ENCODE data around the gene EEF1A2.

EEF1A2 gene

DNA sequence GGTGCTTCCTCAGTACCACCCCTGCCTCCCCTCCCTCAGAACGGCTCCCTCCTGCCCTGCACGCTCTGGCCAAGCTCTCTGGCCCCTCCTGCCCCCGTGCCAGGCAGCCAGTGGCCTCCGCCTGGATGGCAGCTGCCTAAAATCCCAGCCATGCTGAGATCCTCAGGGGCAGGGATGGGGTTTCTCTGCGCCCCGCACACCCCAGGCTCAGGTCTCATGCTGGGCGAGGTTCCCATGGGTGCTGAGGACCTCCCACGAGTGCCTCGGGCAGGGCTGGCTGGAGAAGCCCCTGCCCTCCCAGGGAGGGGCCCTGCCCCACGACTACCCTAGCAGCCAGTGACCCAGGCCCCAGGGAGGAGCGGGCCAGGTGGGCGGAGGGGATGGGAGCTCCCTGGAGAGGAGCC lies 35.5 kb upstream of the EEF1A2 start:
- in situ Hi-C loops (cut with HindIII; ENCODE audit: low pct_ligation_motif_present, low sequenced_read_pairs) = no loop called here
- no peaks in the 10 kb centered on the region for H3K27me3 ChIP-seq (replicated peaks)
- no peaks in the 10 kb centered on the region for H3K36me3 ChIP-seq (replicated peaks)
- DNase-seq = no peak
- no peak overlapping the region for H3K4me3 ChIP-seq (ENCODE audit: low read depth, low read length)
- no peak for TF ChIP-seq CTCF (IDR thresholded peaks at IDR 0.05; ENCODE audit: low read depth, low read length, missing control alignments)
- no peak overlapping the region for H3K27ac ChIP-seq

GRCh38 chr20:63533871-63534393 lies 35.0 kb upstream of the EEF1A2 start:
- DNase-seq = no peak
- no peak for TF ChIP-seq CTCF (IDR thresholded peaks at IDR 0.05; ENCODE audit: low read depth, low read length, missing control alignments)
- in situ Hi-C loops (cut with HindIII; ENCODE audit: low pct_ligation_motif_present, low sequenced_read_pairs) = no loop called here
- H3K4me3 ChIP-seq (ENCODE audit: low read depth, low read length) = no peak overlapping the region
- H3K36me3 ChIP-seq (replicated peaks) = no peaks in the 10 kb centered on the region
- H3K27ac ChIP-seq = no peak overlapping the region
- H3K27me3 ChIP-seq (replicated peaks) = no peaks in the 10 kb centered on the region

- no peaks in the 10 kb centered on the region for H3K27me3 ChIP-seq (replicated peaks)
- in situ Hi-C loops (cut with HindIII; ENCODE audit: low pct_ligation_motif_present, low sequenced_read_pairs) = no loop called here
- no peak for TF ChIP-seq CTCF (IDR thresholded peaks at IDR 0.05; ENCODE audit: low read depth, low read length, missing control alignments)
- no peak overlapping the region for H3K4me3 ChIP-seq (ENCODE audit: low read depth, low read length)
- no peak overlapping the region for H3K27ac ChIP-seq
- DNase-seq = no peak
- no peaks in the 10 kb centered on the region for H3K36me3 ChIP-seq (replicated peaks)
Measured at GRCh38 chr20:63533388-63533787, 34.5 kb upstream of the EEF1A2 start.

DNA sequence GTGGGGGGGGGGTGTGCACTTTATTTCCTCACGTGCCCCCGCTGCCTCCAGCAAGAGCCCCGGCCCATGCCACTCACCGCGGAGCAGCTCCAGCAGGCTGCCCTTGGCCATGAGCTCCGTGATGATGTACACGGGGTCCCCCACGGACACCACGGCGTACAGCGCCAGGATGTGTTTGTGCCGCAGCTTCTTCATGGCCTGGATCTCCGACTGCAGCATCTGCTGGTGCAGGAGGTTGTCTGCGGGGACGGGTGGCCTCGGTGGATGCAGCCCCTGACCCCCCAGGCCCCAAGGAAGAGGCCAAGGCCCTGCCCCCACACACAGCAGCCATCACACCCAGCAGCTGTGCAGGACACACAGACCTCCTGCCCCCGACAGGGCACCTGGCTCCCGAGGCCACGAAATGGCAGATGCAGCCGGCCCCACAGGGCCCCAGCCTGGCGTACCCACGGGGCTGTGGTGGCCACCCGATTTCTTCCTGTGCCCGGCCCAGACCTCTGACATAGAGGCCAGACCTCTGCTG lies 33.6 kb upstream of the EEF1A2 start:
- in situ Hi-C loops (cut with HindIII; ENCODE audit: low pct_ligation_motif_present, low sequenced_read_pairs) = no loop called here
- H3K27me3 ChIP-seq (replicated peaks) = no peaks in the 10 kb centered on the region
- no peak overlapping the region for H3K27ac ChIP-seq
- no peak for DNase-seq
- H3K36me3 ChIP-seq (replicated peaks) = no peaks in the 10 kb centered on the region
- no peak for TF ChIP-seq CTCF (IDR thresholded peaks at IDR 0.05; ENCODE audit: low read depth, low read length, missing control alignments)
- H3K4me3 ChIP-seq (ENCODE audit: low read depth, low read length) = no peak overlapping the region

DNA sequence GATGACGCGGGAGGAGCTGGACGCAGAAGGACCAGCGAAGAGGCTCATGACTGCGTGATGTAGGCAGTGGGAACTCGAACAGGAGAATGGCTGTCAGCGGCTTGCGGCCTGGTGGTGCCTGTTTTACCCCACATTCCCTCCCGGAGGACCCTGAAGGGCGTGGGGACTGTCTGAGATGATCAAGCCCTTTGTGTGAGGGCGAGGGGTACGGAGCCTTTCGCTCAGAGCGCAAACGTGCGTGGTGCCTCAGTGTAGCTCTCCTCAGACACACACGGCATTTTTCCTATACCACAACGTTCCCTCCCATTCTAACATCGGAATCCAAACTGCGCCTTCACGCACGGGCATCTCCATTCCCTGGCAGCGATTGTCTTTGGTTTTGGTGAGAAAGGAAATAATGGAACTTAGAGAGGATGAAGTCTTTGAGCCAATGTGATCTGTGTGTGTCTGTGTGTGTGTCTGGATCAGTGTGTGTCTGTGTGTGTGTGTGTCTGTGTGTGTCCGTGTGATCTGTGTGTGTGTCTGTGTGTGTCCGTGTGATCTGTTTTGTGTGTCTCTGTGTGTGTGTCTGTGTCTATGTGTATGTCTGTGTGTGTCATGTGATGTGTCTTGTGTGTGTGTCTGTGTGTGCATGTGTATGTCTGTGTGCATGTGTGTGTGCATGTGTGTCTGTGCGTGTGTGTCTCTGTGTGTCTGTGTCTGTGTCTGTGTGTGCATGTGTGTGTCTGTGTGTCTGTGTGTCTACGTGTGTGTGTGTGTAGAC lies 33.0 kb upstream of the EEF1A2 start:
- H3K27ac ChIP-seq = no peak overlapping the region
- H3K27me3 ChIP-seq (replicated peaks) = no peaks in the 10 kb centered on the region
- in situ Hi-C loops (cut with HindIII; ENCODE audit: low pct_ligation_motif_present, low sequenced_read_pairs) = no loop called here
- H3K36me3 ChIP-seq (replicated peaks) = no peaks in the 10 kb centered on the region
- DNase-seq = no peak
- TF ChIP-seq CTCF (IDR thresholded peaks at IDR 0.05; ENCODE audit: low read depth, low read length, missing control alignments) = no peak
- H3K4me3 ChIP-seq (ENCODE audit: low read depth, low read length) = no peak overlapping the region

Measured in brain microvascular endothelial cell (primary cell).